ENCODE measurements around the gene SMIM28.
"Not testable (repeated sequence)": the region's sequence is repeated elsewhere in the genome, so short reads cannot be mapped to it uniquely, and the experiment has no call there.

The SMIM28 gene

GRCh38 chr6:138403801-138404665 lies 26.3 kb downstream of the SMIM28 start, which contains the start of gene HEBP2:
HEBP2 (plus strand) TSS chr6:138404223; CDS start chr6:138404496, 273 bp downstream.
- in situ Hi-C loops (cut with MboI; ENCODE audit: low sequenced_read_pairs) = no loop called here

GRCh38 chr6:138404666-138405337 lies 27.1 kb downstream of the SMIM28 start:
- in situ Hi-C loops (cut with MboI; ENCODE audit: low sequenced_read_pairs) = no loop called here

- in situ Hi-C loops (cut with MboI; ENCODE audit: low sequenced_read_pairs) = no loop called here
Measured at GRCh38 chr6:138405816-138406413, 28.2 kb downstream of the SMIM28 start.

- in situ Hi-C loops (cut with MboI; ENCODE audit: low sequenced_read_pairs) = no loop called here
Measured at GRCh38 chr6:138406443-138406842, 28.7 kb downstream of the SMIM28 start.

- in situ Hi-C loops (cut with MboI; ENCODE audit: low sequenced_read_pairs) = no loop called here
Measured at GRCh38 chr6:138410048-138410735, 32.5 kb downstream of the SMIM28 start.

- in situ Hi-C loops (cut with MboI; ENCODE audit: low sequenced_read_pairs) = no loop called here
Measured at GRCh38 chr6:138410972-138411880, 33.5 kb downstream of the SMIM28 start.

GRCh38 chr6:138415125-138415524 lies 37.4 kb downstream of the SMIM28 start:
- in situ Hi-C loops (cut with MboI; ENCODE audit: low sequenced_read_pairs) = no loop called here

- in situ Hi-C loops (cut with MboI; ENCODE audit: low sequenced_read_pairs) = no loop called here
Measured at GRCh38 chr6:138416206-138416605, 38.5 kb downstream of the SMIM28 start.

GRCh38 chr6:138417493-138418117 lies 39.9 kb downstream of the SMIM28 start:
- in situ Hi-C loops (cut with MboI; ENCODE audit: low sequenced_read_pairs) = no loop called here

- in situ Hi-C loops (cut with MboI; ENCODE audit: low sequenced_read_pairs) = no loop called here
Measured at GRCh38 chr6:138418118-138418742, 40.5 kb downstream of the SMIM28 start.

GRCh38 chr6:138419766-138420165 lies 42.1 kb downstream of the SMIM28 start:
- in situ Hi-C loops (cut with MboI; ENCODE audit: low sequenced_read_pairs) = no loop called here

GRCh38 chr6:138420356-138420755 lies 42.7 kb downstream of the SMIM28 start:
- in situ Hi-C loops (cut with MboI; ENCODE audit: low sequenced_read_pairs) = no loop called here

- in situ Hi-C loops (cut with MboI; ENCODE audit: low sequenced_read_pairs) = no loop called here
Measured at GRCh38 chr6:138421089-138421488, 43.4 kb downstream of the SMIM28 start.

GRCh38 chr6:138421608-138422007 lies 43.9 kb downstream of the SMIM28 start:
- in situ Hi-C loops (cut with MboI; ENCODE audit: low sequenced_read_pairs) = no loop called here

- in situ Hi-C loops (cut with MboI; ENCODE audit: low sequenced_read_pairs) = no loop called here
Measured at GRCh38 chr6:138422861-138423260, 45.2 kb downstream of the SMIM28 start.

- in situ Hi-C loops (cut with MboI; ENCODE audit: low sequenced_read_pairs) = no loop called here
Measured at GRCh38 chr6:138424004-138424904, 46.5 kb downstream of the SMIM28 start.

- in situ Hi-C loops (cut with MboI; ENCODE audit: low sequenced_read_pairs) = not testable (repeated sequence)
Measured at GRCh38 chr6:138425256-138425655, 47.6 kb downstream of the SMIM28 start.

GRCh38 chr6:138426500-138427123 lies 48.9 kb downstream of the SMIM28 start:
- in situ Hi-C loops (cut with MboI; ENCODE audit: low sequenced_read_pairs) = no loop called here
